ENCODE measurements around the gene FFAR1.

The FFAR1 gene

DNA sequence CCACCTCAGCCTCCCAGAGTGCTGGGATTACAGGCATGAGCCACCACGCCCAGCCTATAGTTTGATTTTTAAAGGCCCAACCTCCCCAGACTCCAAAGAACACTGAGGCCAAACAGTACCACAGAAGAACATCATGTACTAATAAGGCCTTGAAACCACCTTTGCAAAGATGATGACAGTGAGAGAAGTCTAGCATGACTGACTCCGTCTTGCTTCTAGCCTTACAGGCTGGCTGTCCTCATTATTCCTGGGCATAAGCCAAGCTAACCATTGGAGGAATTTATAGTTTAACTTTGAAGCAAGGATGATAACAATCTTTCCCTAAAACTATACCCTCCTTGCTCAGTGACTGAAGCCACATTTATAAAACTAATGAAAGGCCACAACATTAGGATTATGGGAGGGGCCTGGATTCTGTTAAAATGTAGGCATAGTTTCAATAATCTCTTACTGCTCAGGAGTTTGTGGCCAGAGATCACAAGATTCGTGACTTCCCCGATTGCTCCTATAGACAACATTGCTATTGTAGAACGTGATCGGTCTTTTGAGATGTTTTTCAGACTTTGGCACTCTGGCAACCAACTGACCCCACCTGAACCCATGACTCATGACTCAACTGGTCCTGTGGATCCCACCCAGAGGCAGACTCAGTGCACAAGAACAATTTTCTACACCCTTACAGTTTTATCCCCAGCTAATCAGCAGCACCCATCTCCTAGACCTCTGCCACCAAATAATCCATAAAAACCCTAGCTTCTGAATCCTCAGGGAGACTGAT, 40.8 kb downstream of the FFAR1 start:
- DNase-seq (ENCODE audit: low read depth in 3 of 3, low spot score in 1 of 3), result no peak

DNA sequence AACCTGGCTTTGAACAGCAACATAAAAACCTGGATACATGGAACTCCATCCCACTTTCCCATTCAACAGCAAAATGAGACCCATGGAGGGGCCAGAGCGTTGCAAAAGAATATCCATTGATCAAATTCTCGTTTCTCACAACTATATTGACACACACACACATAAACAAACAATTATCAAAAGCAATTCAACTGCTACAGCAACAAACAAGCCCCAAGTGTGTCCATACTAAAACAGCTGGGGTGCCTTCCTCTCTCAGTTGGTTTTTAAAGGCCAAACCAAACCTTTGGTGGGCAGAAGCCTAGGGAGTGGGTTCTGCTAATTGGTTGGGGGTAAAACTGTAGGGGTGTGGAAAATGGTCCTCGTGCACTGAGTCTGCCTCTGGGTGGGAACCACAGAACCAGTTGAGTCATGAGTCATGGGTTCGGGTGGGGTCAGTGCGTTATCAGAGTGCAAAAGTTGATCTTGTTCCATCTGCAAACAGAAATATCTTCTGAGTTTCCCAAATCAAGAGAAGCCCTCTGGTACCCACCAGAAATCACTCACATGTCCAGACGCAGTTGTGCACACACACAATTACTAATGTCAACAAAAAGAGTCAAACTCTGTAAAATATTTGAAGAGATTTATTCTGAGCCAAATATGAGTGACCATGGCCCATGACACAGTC, 41.6 kb downstream of the FFAR1 start:
- no peak for DNase-seq (ENCODE audit: low read depth in 3 of 3, low spot score in 1 of 3)

DNA sequence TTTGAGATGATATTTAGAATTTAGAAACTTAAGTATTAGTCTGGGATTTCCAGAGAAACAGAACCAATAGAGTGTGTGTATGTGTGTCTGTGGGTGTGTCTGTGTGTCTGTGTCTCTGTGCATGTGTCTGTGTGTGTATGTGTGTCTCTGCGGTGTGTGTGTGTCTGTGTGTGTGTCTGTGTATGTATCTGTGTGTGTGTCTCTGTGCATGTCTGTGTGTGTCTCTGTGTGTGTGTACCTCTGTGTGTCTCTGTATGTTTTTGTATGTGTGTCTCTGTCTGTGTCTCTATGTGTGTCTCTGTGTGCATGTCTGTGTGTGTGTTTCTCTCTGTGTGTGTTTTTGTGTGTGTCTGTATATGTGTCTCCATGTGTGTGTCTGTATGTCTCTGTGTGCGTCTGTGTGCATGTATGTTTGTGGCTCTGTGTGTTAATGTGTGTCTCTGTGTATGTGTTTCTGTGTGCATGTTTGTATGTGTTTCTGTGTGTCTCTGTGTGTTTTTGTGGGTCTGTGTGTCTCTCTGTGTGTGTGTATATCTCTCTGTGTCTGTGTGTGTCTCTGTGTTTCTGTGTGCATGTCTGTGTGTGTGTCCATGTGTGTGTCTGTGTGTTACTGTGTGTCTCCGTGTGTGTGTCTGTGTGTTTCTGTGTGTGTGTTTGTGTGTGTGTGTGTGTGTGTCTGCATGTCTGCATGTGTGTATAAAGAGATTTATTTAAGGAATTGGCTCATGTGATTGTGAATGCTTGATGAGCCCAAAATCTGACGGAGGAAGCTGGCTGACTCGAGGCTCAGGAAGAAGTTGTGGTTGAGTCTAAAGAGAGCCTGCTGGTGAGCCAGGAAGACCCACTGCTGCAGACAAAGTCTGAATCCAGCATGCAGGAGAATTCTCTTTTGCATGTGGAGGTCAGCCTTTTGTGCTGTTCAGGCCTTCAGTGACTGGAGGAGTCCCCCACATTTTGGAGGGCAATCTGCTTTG, 45.3 kb downstream of the FFAR1 start:
- DNase-seq (ENCODE audit: low read depth in 3 of 3, low spot score in 1 of 3), result no peak

DNA sequence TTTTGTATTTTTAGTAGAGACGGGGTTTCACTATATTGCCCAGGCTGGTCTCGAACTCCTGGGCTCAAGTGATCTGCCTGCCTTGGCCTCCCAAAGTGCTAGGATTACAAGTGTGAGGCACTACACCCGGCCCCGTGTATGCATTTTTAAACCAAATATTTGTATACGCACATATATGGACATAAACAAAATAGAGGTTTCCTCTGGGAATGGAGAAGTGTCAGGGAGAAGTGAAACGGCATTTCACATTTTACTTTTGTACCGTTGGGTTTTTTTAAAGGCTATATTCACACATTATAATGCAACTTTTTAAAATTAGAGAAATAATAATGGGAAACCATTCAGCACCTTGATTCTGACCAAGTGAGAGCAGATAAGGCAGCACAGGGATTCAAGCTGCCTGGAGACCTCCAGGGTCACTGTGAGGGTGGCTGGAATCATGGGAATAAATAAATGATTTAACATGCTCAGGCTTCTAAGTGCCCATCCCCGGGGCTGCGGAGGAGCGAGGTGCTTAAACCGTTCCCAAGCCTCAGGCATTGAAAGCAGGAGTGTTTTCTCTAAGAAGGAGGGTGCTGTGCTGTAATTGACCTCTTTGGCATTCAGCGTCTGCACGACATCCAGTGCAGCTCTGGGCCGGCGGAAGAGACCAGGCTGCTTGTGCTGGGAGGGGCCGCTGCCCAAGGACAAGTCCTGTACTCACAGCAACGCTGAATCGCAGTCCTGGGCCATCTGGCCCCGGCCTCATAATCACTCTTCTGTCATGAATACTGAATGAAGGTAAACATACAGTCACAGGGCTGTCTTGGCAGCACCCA, 47.9 kb downstream of the FFAR1 start:
- DNase-seq (ENCODE audit: low read depth in 3 of 3, low spot score in 1 of 3), result no peak

DNA sequence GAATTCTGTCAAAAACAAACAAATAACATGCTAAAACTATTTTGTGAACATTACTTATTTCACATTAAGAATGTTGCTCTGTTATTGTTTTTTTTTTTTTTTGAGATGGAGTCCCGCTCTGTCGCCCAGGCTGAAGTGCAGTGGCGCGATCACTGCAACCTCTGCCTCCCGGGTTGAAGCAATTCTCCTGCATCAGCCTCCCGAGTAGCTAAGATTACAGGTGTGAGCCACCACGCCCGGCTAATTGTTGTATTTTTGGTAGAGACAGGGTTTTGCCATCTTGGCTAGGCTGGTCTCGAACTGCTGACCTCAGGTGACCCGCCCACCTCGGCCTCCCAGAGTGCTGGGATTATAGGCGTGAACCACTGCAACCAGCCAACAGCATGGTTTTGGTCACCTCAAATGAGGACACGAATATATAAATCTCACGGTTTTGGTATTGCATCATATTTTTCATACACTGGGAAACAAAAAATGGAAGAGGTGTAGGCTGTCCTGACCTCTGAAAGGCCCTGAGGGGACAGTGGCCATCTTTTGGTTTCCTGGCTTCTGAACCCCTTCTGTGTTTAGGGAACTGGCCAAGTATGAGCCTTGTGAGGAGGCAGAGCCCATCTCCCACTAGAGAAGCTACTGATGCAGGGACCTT, 48.7 kb downstream of the FFAR1 start:
- DNase-seq (ENCODE audit: low read depth in 3 of 3, low spot score in 1 of 3), result no peak

DNA sequence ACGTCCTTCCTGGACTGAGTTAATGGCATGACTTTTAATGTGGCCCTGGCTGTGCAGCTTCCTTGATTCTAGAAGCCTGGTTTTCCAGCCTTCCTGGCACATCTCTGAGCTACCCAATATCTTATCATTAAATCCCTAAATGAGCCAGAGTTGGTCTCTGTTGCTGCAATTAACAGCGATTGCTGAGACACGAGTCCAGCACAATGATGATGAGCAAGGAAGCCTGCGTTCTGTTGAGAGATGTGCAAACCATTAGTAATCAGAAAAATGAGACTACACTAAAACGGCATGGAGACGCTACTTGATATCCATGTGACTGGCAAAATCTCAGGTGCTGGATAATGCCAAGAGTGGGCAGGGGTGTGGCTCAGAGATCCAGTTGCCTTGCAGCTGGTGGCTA, 49.4 kb downstream of the FFAR1 start:
- no peak for DNase-seq (ENCODE audit: low read depth in 3 of 3, low spot score in 1 of 3)
